H1 (cell line): ENCODE measurements around the gene CTSH. TPM values are rescaled to one million over a fixed set of nuclear protein-coding genes. Genes with fewer than 3 reads are reported as not detected.

Experiments
- CTCF ChIA-PET: fragments of 300-600 bp; sonication (Branson Sonifier 250); formaldehyde crosslinking; loops from one replicate; lab custom pipeline; 2021; ENCODE audit not compliant: partially characterized antibody; lab: Charles Lee
- POLR2A ChIA-PET: fragments of 300-600 bp; sonication (Branson Sonifier 250); formaldehyde crosslinking; loops from one replicate; lab custom pipeline; 2021; ENCODE audit warnings: inconsistent platforms; ENCODE audit not compliant: partially characterized antibody; lab: Charles Lee
- DNase-seq, 2 experiments: peaks; one replicate each; pipeline versions ENCODE4 v3.0.0 to v3.0.0-alpha.2; 2010 to 2022; ENCODE audit warnings: low spot score in 2 of 2, low read depth in 1 of 2, mixed read lengths in 1 of 2
- FAIRE-seq: peaks from 2 replicates; lab custom pipeline; 2011; peaks lifted over from hg19 to GRCh38; lab: Jason Lieb, UNC
- H2AFZ ChIP-seq: 2 replicates; pipeline ENCODE4 v1.8.1; 2012; ENCODE audit warnings: low read length, inconsistent platforms
- H2AK5ac ChIP-seq: 2 replicates; pipeline ENCODE4 v1.6.1; 2013; ENCODE audit warnings: low read depth, low read length
- H2BK120ac ChIP-seq: replicated peaks from 2 replicates; pipeline ENCODE3; 2013; ENCODE audit warnings: low read depth, low read length, inconsistent platforms
- H2BK12ac ChIP-seq: 2 replicates; pipeline ENCODE4 v1.6.1; 2013; ENCODE audit warnings: low read depth, low read length
- H2BK15ac ChIP-seq: 2 replicates; pipeline ENCODE4 v1.6.1; 2013; ENCODE audit warnings: low read length
- H2BK20ac ChIP-seq: 2 replicates; pipeline ENCODE4 v1.6.1; 2013; ENCODE audit warnings: low read length
- H2BK5ac ChIP-seq: 2 replicates; pipeline ENCODE4 v1.6.1; 2013; ENCODE audit warnings: low read depth, low read length
- H3K14ac ChIP-seq: 2 replicates; pipeline ENCODE4 v1.6.1; 2013; ENCODE audit warnings: inconsistent platforms; ENCODE audit not compliant: insufficient read length
- H3K18ac ChIP-seq: 2 replicates; pipeline ENCODE4 v1.6.1; 2013; ENCODE audit warnings: low read length; ENCODE audit errors: extremely low read depth
- H3K23ac ChIP-seq: 2 replicates; pipeline ENCODE4 v1.6.1; 2013; ENCODE audit warnings: inconsistent platforms; ENCODE audit not compliant: insufficient read length
- H3K23me2 ChIP-seq: 2 replicates; pipeline ENCODE4 v1.6.1; 2013; ENCODE audit warnings: low read depth, low read length
- H3K27ac ChIP-seq: 2 replicates; pipeline ENCODE4 v1.6.1; 2011; ENCODE audit warnings: low read depth, low read length, inconsistent platforms
- H3K27me3 ChIP-seq, 4 experiments: replicated peaks in 1 of 4; 1 replicate in 1 of 4; 2 replicates in 3 of 4; pipeline versions ENCODE4 v1.6.1 to v1.8.1; 2011 to 2013; ENCODE audit warnings: low read length in 3 of 4, mild to moderate bottlenecking in 3 of 4, inconsistent platforms in 2 of 4, mixed read lengths in 2 of 4, moderate library complexity in 1 of 4; ENCODE audit not compliant: control insufficient read depth in 3 of 4, insufficient read depth in 3 of 4; ENCODE audit errors: extremely low read depth in 1 of 4
- H3K36me3 ChIP-seq, 4 experiments: 2 replicates each; pipeline versions ENCODE4 v1.6.1 to v1.8.1; 2011 to 2013; ENCODE audit warnings: mild to moderate bottlenecking in 4 of 4, low read length in 3 of 4, moderate library complexity in 2 of 4, control low read depth in 1 of 4, inconsistent platforms in 1 of 4; ENCODE audit not compliant: insufficient read depth in 4 of 4, control insufficient read depth in 2 of 4
- H3K4ac ChIP-seq: replicated peaks from 2 replicates; pipeline ENCODE3; 2013; ENCODE audit warnings: low read length, low read depth, mixed read lengths, inconsistent platforms; ENCODE audit not compliant: insufficient read length
- H3K4me1 ChIP-seq, 4 experiments: replicated peaks in 1 of 4; 1 replicate in 1 of 4; 2 replicates in 3 of 4; pipeline versions ENCODE4 v1.6.1 to v1.8.1; 2011 to 2013; ENCODE audit warnings: low read length in 3 of 4, inconsistent platforms in 2 of 4, mixed read lengths in 1 of 4; ENCODE audit not compliant: insufficient read depth in 4 of 4, control insufficient read depth in 3 of 4
- H3K4me2 ChIP-seq, 2 experiments: 2 replicates each; pipeline versions ENCODE4 v1.6.1 to v1.8.1; 2011 to 2013; ENCODE audit warnings: low read depth in 2 of 2, low read length in 2 of 2, control low read depth in 1 of 2, inconsistent platforms in 1 of 2, mild to moderate bottlenecking in 1 of 2; ENCODE audit not compliant: insufficient read depth in 1 of 2
- H3K4me3 ChIP-seq, 4 experiments: fragments of 200-600, 300-600 bp in 1 of 4; sonication (generic), shearing (Covaris generic), sonication (Bioruptor Twin) in 1 of 4; 2 replicates each; pipeline versions ENCODE4 v1.5.1 to v1.8.1; 2011 to 2016; ENCODE audit warnings: low read length in 4 of 4, low read depth in 3 of 4, control low read depth in 2 of 4, inconsistent platforms in 2 of 4, mild to moderate bottlenecking in 2 of 4, mixed read lengths in 1 of 4, moderate library complexity in 1 of 4; ENCODE audit not compliant: insufficient read depth in 2 of 4; ENCODE audit errors: extremely low read depth in 1 of 4
- H3K56ac ChIP-seq: replicated peaks from 2 replicates; pipeline ENCODE3; 2013; ENCODE audit warnings: low read depth, mild to moderate bottlenecking, mixed read lengths, low read length, inconsistent platforms; ENCODE audit not compliant: insufficient read length
- H3K79me1 ChIP-seq: 2 replicates; pipeline ENCODE4 v1.6.1; 2013; ENCODE audit warnings: low read depth, low read length, control low read depth
- H3K79me2 ChIP-seq, 2 experiments: 2 replicates each; pipeline versions ENCODE4 v1.6.1 to v1.8.1; 2012 to 2013; ENCODE audit warnings: low read length in 2 of 2, mild to moderate bottlenecking in 2 of 2, inconsistent platforms in 1 of 2; ENCODE audit not compliant: insufficient read depth in 2 of 2, control insufficient read depth in 1 of 2
- H3K9ac ChIP-seq, 4 experiments: replicated peaks in 1 of 4; 1 replicate in 1 of 4; 2 replicates in 3 of 4; pipeline versions ENCODE4 v1.6.1 to v1.8.1; 2011 to 2013; ENCODE audit warnings: low read depth in 3 of 4, low read length in 3 of 4, control low read depth in 2 of 4, mild to moderate bottlenecking in 2 of 4, moderate library complexity in 2 of 4, inconsistent platforms in 1 of 4; ENCODE audit errors: extremely low read depth in 1 of 4
- H3K9me3 ChIP-seq, 2 experiments: 2 replicates each; pipeline versions ENCODE4 v1.6.1 to v1.8.1; 2012 to 2013; ENCODE audit warnings: mild to moderate bottlenecking in 2 of 2, moderate library complexity in 2 of 2, control low read depth in 1 of 2, inconsistent platforms in 1 of 2, low read depth in 1 of 2, low read length in 1 of 2, mixed read lengths in 1 of 2; ENCODE audit not compliant: insufficient read depth in 2 of 2
- H4K20me1 ChIP-seq, 2 experiments: replicated peaks in 1 of 2; 2 replicates each; pipeline versions ENCODE3 to v1.8.1; 2011 to 2013; ENCODE audit warnings: inconsistent platforms in 2 of 2, low read length in 2 of 2, mild to moderate bottlenecking in 1 of 2; ENCODE audit not compliant: insufficient read depth in 2 of 2, control insufficient read depth in 1 of 2
- H4K5ac ChIP-seq: 2 replicates; pipeline ENCODE4 v1.6.1; 2013; ENCODE audit warnings: low read length, low read depth, mixed read lengths, inconsistent platforms; ENCODE audit not compliant: insufficient read length
- H4K8ac ChIP-seq: 2 replicates; pipeline ENCODE4 v1.8.0; 2013; ENCODE audit warnings: mild to moderate bottlenecking, moderate library complexity, low read length, inconsistent platforms; ENCODE audit not compliant: insufficient read depth; ENCODE audit errors: extremely low read depth
- H4K91ac ChIP-seq: replicated peaks from 2 replicates; pipeline ENCODE3; 2013; ENCODE audit warnings: low read length, mixed read lengths, inconsistent platforms; ENCODE audit not compliant: insufficient read length
- MAX ChIP-seq: IDR thresholded peaks from 2 replicates; pipeline ENCODE4 v1.6.1; 2012; ENCODE audit warnings: inconsistent platforms
- POU5F1 ChIP-seq: IDR thresholded peaks from 2 replicates; pipeline ENCODE4 v1.6.1; 2011; ENCODE audit warnings: low read depth, mild to moderate bottlenecking, low read length, moderate library complexity
- RFX5 ChIP-seq: IDR thresholded peaks from 2 replicates; pipeline ENCODE4 v1.6.1; 2011; ENCODE audit warnings: low read depth, low read length, improper control_type of control experiment, borderline replicate concordance
- SP4 ChIP-seq: IDR thresholded peaks from 2 replicates; pipeline ENCODE4 v1.6.1; 2012; ENCODE audit warnings: low read length, inconsistent platforms
- SRF ChIP-seq: IDR thresholded peaks from 2 replicates; pipeline ENCODE4 v1.6.1; 2011; ENCODE audit warnings: mild to moderate bottlenecking, low read depth, low read length, moderate library complexity
- USF2 ChIP-seq: IDR thresholded peaks from 2 replicates; pipeline ENCODE4 v1.6.1; 2011; ENCODE audit warnings: low read length, improper control_type of control experiment
- WGBS, 2 experiments: shearing (Covaris generic) in 1 of 2; methylation state at CpG; one replicate each; pipeline versions ENCODE4 v1.1.6 to v1.1.7; 2013 to 2015; ENCODE audit warnings: low lambda C conversion rate in 2 of 2, mixed read lengths in 2 of 2, inconsistent platforms in 1 of 2, low coverage in 1 of 2, missing lambda C conversion rate in 1 of 2; ENCODE audit not compliant: insufficient replicate concordance in 2 of 2, insufficient coverage in 1 of 2, insufficient read length in 1 of 2; ENCODE audit errors: extremely low coverage in 1 of 2, missing lambda C conversion rate in 1 of 2; 5-methylcytosine and 5-hydroxymethylcytosine counted together
- polyA plus RNA-seq, 7 experiments: library from polyadenylated mRNA; depleted of rRNA in 3 of 7; stranded (reverse) in 5 of 7; unstranded in 2 of 7; fragments of >200 nt in 5 of 7; fragments of 200-250 nt in 2 of 7; gene quantifications; 1 replicate in 5 of 7; 2 replicates in 1 of 7; 4 replicates in 1 of 7; pipeline versions ENCODE4 v1.2.1 to v1.2.3, GENCODE V29; 2011 to 2013; ENCODE audit warnings: missing spikeins in 2 of 7, mixed read lengths in 2 of 7
- total RNA-seq: library from RNA; stranded (reverse); fragmentation: NEBNext Ultra II Directional; extraction: Animal tissue kit (Norgen Biotek cat#: 25700); gene quantifications from 2 replicates; pipeline ENCODE4 v1.2.1, GENCODE V29; 2021

Gene CTSH
- total and polyA plus RNA-seq, 2 of the 8 experiments (the other 6 are each of a cell fraction or from before 2014, with no cell fraction given): 34.0 to 36.8 TPM

- no peak overlapping the region for H2BK5ac ChIP-seq
- H3K14ac ChIP-seq: no peak overlapping the region
- H3K27me3 ChIP-seq: peaks cover 0 to 13% (median 8%) of the 10 kb centered on the region in 4 experiments; a peak in 3 of 7 replicates
- no peak overlapping the region for H3K9ac ChIP-seq
- H3K56ac ChIP-seq: no peak overlapping the region
- no peak overlapping the region for H3K18ac ChIP-seq
- H2BK15ac ChIP-seq: no peak overlapping the region
- no peak overlapping the region for H2BK20ac ChIP-seq
- H3K79me1 ChIP-seq: no peaks in the 10 kb centered on the region
- H2AFZ ChIP-seq: no peak overlapping the region
- H3K4me1 ChIP-seq: peaks cover 0 to 7% (median 1%) of the 10 kb centered on the region in 4 experiments; a peak in 4 of 7 replicates
- ChIA-PET CTCF (interaction anchor here (0.6 to 1.0 kb wide), 2 partner anchors 25 to 98 kb away, joined by 3 to 4 read pairs; no protein-coding TSS in a partner anchor), POLR2A (no interaction called here)
- no peaks in the 10 kb centered on the region for H3K79me2 ChIP-seq
- no peaks in the 10 kb centered on the region for H3K9me3 ChIP-seq
- no peak overlapping the region for H2BK12ac ChIP-seq
- H4K5ac ChIP-seq: no peak overlapping the region
- H3K4me3 ChIP-seq: no peak overlapping the region
- DNase-seq: no peak
- no peak overlapping the region for H3K4me2 ChIP-seq
- no peak overlapping the region for H3K27ac ChIP-seq
- no peaks in the 10 kb centered on the region for H3K36me3 ChIP-seq
- no peak overlapping the region for H2BK120ac ChIP-seq
- TF ChIP-seq MAX (no peak), USF2 (no peak), SRF (no peak), POU5F1 (no peak), RFX5 (no peak), SP4 (no peak)
- no peak overlapping the region for H3K4ac ChIP-seq
- H3K23me2 ChIP-seq: no peaks in the 10 kb centered on the region
- H4K91ac ChIP-seq: no peak overlapping the region
- no peaks in the 10 kb centered on the region for H4K20me1 ChIP-seq
- FAIRE-seq: no peak
- H2AK5ac ChIP-seq: no peak overlapping the region
- H4K8ac ChIP-seq: no peak overlapping the region
- WGBS, 2 experiments: 88% methylated on average over 7 of the region's 7 CpGs; no CpG with 5 or more reads in 1 of the 2 experiments
- no peak overlapping the region for H3K23ac ChIP-seq
Measured at GRCh38 chr15:78974272-78974918, 29.5 kb upstream of the CTSH start.
